Nephron (organoid): ENCODE results near the gene ZNF750.

Experiments used
- H3K27ac Mint-ChIP-seq, 3 experiments: 2 replicates each; pipeline ENCODE4 v1.8.0; 2020; ENCODE audit warnings: mixed read lengths in 3 of 3, mild to moderate bottlenecking in 2 of 3, moderate library complexity in 1 of 3
- H3K27me3 Mint-ChIP-seq: 2 replicates; pipeline ENCODE4 v1.8.0; 2021; ENCODE audit warnings: low read depth, mild to moderate bottlenecking, moderate library complexity, mixed read lengths
- H3K36me3 Mint-ChIP-seq: 2 replicates; pipeline ENCODE4 v1.8.0; 2020; ENCODE audit warnings: low read depth, mixed read lengths
- H3K4me1 Mint-ChIP-seq: 2 replicates; pipeline ENCODE4 v1.8.0; 2020; ENCODE audit warnings: mixed read lengths
- H3K4me3 Mint-ChIP-seq, 3 experiments: 2 replicates each; pipeline ENCODE4 v1.8.0; 2020; ENCODE audit warnings: mild to moderate bottlenecking in 3 of 3, mixed read lengths in 3 of 3, moderate library complexity in 2 of 3
- H3K9me3 Mint-ChIP-seq: 2 replicates; pipeline ENCODE4 v1.8.0; 2020; ENCODE audit warnings: mixed read lengths
- CTCF ChIP-seq, 3 experiments: fragments of 200-600 bp; sonication (generic); IDR thresholded peaks; one replicate each; pipeline ENCODE4 v1.5.0; 2021; ENCODE audit warnings: antibody characterized with exemption in 3 of 3; ENCODE audit not compliant: unreplicated experiment in 3 of 3

The ZNF750 gene

GRCh38 chr17:82825540-82826124, 14.2 kb downstream of the ZNF750 start:
- TF ChIP-seq CTCF (IDR thresholded peaks at IDR 0.05; ENCODE audit: unreplicated experiment in 3 of 3), result no peak
- Mint-ChIP-seq H3K4me1 (no peaks in the 10 kb centered on the region), H3K4me3 (no peak overlapping the region), H3K27ac (no peak overlapping the region), H3K27me3 (peaks cover 6% of the 10 kb centered on the region), H3K36me3 (peaks cover 66% of the 10 kb centered on the region), H3K9me3 (peaks cover 22% of the 10 kb centered on the region)

GRCh38 chr17:82823004-82823403, 16.8 kb downstream of the ZNF750 start:
- no peaks in the 10 kb centered on the region for H3K4me1 Mint-ChIP-seq
- peaks cover 75% of the 10 kb centered on the region for H3K36me3 Mint-ChIP-seq
- peaks cover 6% of the 10 kb centered on the region for H3K27me3 Mint-ChIP-seq
- H3K27ac Mint-ChIP-seq, result no peak overlapping the region
- H3K9me3 Mint-ChIP-seq, result peaks cover 34% of the 10 kb centered on the region
- TF ChIP-seq CTCF (IDR thresholded peaks at IDR 0.05; ENCODE audit: unreplicated experiment in 3 of 3), result no peak
- no peak overlapping the region for H3K4me3 Mint-ChIP-seq

- H3K4me1 Mint-ChIP-seq, result no peaks in the 10 kb centered on the region
- no peak overlapping the region for H3K4me3 Mint-ChIP-seq
- H3K36me3 Mint-ChIP-seq, result peaks cover 74% of the 10 kb centered on the region
- peaks cover 6% of the 10 kb centered on the region for H3K27me3 Mint-ChIP-seq
- peaks cover 37% of the 10 kb centered on the region for H3K9me3 Mint-ChIP-seq
- no peak for TF ChIP-seq CTCF (IDR thresholded peaks at IDR 0.05; ENCODE audit: unreplicated experiment in 3 of 3)
- no peak overlapping the region for H3K27ac Mint-ChIP-seq
Measured at GRCh38 chr17:82822281-82822680, 17.5 kb downstream of the ZNF750 start.

- H3K36me3 Mint-ChIP-seq, result peaks cover 76% of the 10 kb centered on the region
Measured at GRCh38 chr17:82821554-82821953, 18.3 kb downstream of the ZNF750 start.

GRCh38 chr17:82820278-82821251, 19.3 kb downstream of the ZNF750 start:
- H3K9me3 Mint-ChIP-seq, result peaks cover 37% of the 10 kb centered on the region
- peaks cover 6% of the 10 kb centered on the region for H3K27me3 Mint-ChIP-seq
- no peak overlapping the region for H3K27ac Mint-ChIP-seq
- peaks cover 86% of the 10 kb centered on the region for H3K36me3 Mint-ChIP-seq
- H3K4me1 Mint-ChIP-seq, result no peaks in the 10 kb centered on the region
- TF ChIP-seq CTCF (IDR thresholded peaks at IDR 0.05; ENCODE audit: unreplicated experiment in 3 of 3), result no peak
- no peak overlapping the region for H3K4me3 Mint-ChIP-seq

More at GRCh38 chr17:82821554-82821953, 18.3 kb downstream of the ZNF750 start:
- Mint-ChIP-seq H3K27me3 (peaks cover 6% of the 10 kb centered on the region), H3K4me1 (no peaks in the 10 kb centered on the region), H3K27ac (no peak overlapping the region), H3K4me3 (no peak overlapping the region), H3K9me3 (peaks cover 37% of the 10 kb centered on the region)
- no peak for TF ChIP-seq CTCF (IDR thresholded peaks at IDR 0.05; ENCODE audit: unreplicated experiment in 3 of 3)
